Effector memory CD8-positive, alpha-beta T cell (primary cell): ENCODE data around the gene DIP2C.

ENCODE experiments used
- ATAC-seq: fragments of 150-1000 bp; cut with Tn5 transposase; replicated peaks from 2 replicates; pipeline ENCODE4 v1.10.0; 2021; ENCODE audit warnings: mild to moderate bottlenecking, moderate library complexity
- DNase-seq, 3 experiments: peaks; one replicate each; pipeline ENCODE4 v3.0.0; 2021
- H3K27ac Mint-ChIP-seq, 2 donors: one replicate each; pipeline ENCODE4 v1.8.0; 2022; ENCODE audit warnings: mild to moderate bottlenecking in 2 of 2, mixed read lengths in 2 of 2, moderate library complexity in 2 of 2
- H3K27me3 Mint-ChIP-seq, 2 donors: one replicate each; pipeline ENCODE4 v1.8.0; 2022; ENCODE audit warnings: mixed read lengths in 2 of 2
- H3K36me3 Mint-ChIP-seq: one replicate; pipeline ENCODE4 v1.8.0; 2022; ENCODE audit warnings: mild to moderate bottlenecking, moderate library complexity, mixed read lengths; ENCODE audit not compliant: insufficient read depth
- H3K4me1 Mint-ChIP-seq, 2 donors: one replicate each; pipeline ENCODE4 v1.8.0; 2022; ENCODE audit warnings: low read depth in 2 of 2, mixed read lengths in 2 of 2
- H3K4me3 Mint-ChIP-seq, 2 donors: one replicate each; pipeline ENCODE4 v1.8.0; 2022; ENCODE audit warnings: mild to moderate bottlenecking in 2 of 2, mixed read lengths in 2 of 2, moderate library complexity in 2 of 2
- H3K9me3 Mint-ChIP-seq, 2 donors: one replicate each; pipeline ENCODE4 v1.8.0; 2022; ENCODE audit warnings: mixed read lengths in 2 of 2

The DIP2C gene

DNA sequence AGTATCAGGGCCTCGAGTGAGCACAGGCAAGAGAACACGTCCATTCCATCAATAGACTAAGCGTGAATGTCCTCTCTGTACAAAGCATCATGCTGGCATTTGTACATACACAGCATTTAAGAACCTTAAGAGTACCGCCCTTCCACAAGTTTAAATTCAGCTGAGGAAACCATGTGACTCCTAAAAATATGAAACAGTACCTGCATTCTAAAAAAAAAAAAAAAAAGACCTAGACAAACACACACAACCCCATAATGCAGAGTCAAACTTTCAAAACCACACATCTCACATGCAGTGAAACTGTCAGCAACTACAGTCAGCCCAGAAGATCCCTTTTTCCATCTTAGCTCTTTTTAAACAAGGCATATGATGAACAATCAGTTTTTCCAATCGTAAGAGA lies 124.3 kb downstream of the DIP2C start:
- Mint-ChIP-seq H3K4me1 (peaks cover 0 to 2% of the 10 kb centered on the region in 2 donors), H3K27me3 (peaks cover 25 to 77% of the 10 kb centered on the region in 2 donors), H3K9me3 (peaks cover 5 to 13% of the 10 kb centered on the region in 2 donors), H3K27ac (no peak overlapping the region), H3K36me3 (no peaks in the 10 kb centered on the region), H3K4me3 (no peak overlapping the region)
- ATAC-seq = no peak
- DNase-seq = no peak

DNA sequence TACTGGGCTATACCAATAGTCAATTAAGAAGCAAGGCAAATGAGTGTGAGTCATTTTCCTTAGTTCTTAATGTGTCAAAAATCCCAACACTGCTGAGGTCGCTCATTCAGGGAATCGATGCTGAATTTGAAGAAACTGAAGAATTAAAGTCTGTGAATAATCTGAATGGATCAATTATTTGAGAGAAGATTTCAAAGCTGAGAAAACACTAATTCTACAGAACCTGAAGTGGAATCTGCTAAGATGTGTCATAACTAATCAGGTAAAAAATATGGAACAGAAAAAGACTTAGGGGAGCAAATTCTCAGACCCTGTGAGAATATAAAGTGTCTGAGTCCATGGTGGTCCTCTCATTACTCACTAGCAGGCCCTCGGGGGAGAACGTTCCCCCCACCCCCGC lies 125.6 kb downstream of the DIP2C start:
- Mint-ChIP-seq H3K36me3 (no peaks in the 10 kb centered on the region), H3K4me3 (no peak overlapping the region), H3K4me1 (peaks cover 0 to 2% of the 10 kb centered on the region in 2 donors), H3K27me3 (peaks cover 20 to 70% of the 10 kb centered on the region in 2 donors), H3K27ac (no peak overlapping the region), H3K9me3 (peaks cover 2 to 8% of the 10 kb centered on the region in 2 donors)
- DNase-seq = no peak
- no peak for ATAC-seq

DNA sequence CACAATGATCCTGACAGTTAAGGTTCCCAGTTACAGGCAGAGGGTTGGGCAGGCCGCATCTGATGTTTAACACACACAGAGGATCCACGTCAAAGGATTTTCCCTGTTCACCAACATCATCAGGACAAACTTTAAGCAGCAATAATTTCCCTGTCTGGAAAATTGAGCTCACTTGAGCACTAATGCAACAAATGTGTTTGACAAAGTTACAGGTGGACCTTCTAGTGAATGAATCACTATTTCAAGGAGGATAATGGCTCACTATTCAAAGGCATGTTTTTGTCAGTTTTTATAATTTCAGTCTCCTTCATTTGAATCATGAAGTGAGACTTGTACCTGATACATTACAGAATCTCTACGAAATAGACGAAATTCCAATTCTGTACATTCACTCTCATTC lies 127.3 kb downstream of the DIP2C start:
- Mint-ChIP-seq H3K27me3 (peaks cover 21 to 61% of the 10 kb centered on the region in 2 donors), H3K9me3 (peaks cover 2 to 8% of the 10 kb centered on the region in 2 donors), H3K4me1 (no peaks in the 10 kb centered on the region), H3K4me3 (no peak overlapping the region), H3K36me3 (no peaks in the 10 kb centered on the region), H3K27ac (no peak overlapping the region)
- DNase-seq = no peak
- no peak for ATAC-seq

DNA sequence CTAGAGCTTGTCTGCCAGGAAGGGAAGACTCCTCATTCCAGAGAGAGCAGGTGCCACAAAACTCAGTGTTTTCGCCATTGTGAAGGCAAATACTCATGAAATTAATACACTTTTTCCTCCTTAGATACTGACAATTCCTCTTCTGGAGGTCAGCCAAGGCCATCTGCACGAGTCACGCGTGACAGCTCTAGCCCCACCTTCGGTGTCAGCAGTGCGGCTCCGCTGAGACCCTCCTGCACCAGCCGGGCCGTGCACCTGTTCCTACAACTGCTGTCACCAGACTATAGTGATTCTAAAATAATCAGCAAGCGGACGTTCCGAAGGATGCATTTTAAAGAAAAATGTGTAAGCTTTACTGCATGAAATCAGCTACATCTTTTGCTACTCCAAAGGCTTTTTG lies 127.7 kb downstream of the DIP2C start:
- no peaks in the 10 kb centered on the region for H3K36me3 Mint-ChIP-seq
- no peak for ATAC-seq
- no peak for DNase-seq
- H3K9me3 Mint-ChIP-seq = peaks cover 2 to 8% of the 10 kb centered on the region in 2 donors
- H3K27me3 Mint-ChIP-seq = peaks cover 25 to 61% of the 10 kb centered on the region in 2 donors
- H3K27ac Mint-ChIP-seq = no peak overlapping the region
- no peak overlapping the region for H3K4me3 Mint-ChIP-seq
- peaks cover 0 to 2% of the 10 kb centered on the region in 2 donors for H3K4me1 Mint-ChIP-seq

DNA sequence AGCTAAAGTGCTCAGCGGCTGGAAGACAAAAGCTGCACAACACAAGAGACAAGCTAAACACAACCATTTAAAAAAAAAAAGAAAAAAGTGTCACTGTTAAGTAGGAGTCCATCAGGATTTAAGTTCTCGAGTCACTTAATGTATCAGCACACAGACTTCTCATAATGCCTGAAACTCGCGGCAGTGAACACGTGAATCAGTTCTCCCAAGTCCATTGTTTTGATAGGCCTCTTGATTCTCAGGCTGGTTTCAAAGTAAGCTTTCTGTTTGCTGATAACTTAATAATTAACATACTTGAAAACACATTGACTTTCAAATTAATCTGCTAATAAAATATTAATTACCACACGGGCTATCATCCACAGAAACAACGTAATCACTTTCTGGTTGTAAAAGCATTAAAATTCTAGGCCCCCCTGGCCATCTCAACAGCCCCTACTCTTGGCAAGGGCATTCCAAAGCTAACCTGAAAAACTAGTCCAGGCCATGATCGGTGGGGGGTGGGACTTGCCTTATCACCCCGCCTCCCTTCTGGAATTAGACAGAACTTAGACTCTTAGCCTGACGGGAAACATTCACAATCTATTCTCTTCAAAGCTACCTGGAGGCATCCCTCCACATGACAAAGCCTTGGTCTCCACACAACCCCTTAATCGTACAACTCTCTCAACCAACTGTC lies 129.0 kb downstream of the DIP2C start:
- H3K9me3 Mint-ChIP-seq = peaks cover 2 to 8% of the 10 kb centered on the region in 2 donors

DNA sequence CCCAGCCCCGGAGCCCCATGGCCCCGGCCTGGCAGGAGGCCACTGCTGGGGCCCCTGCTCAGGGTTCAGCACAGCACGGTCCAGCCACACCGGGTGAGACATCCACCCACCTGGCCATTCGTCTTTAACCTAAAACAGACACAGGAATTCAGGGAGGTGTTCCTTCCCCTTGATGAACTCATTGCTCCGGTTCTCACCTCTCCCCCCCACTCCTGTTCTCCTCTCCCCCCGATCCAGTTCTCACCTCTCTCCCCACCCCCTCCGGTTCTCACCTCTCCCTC lies 129.8 kb downstream of the DIP2C start:
- DNase-seq (no peak), ATAC-seq (no peak)
- no peak overlapping the region for H3K4me3 Mint-ChIP-seq
- H3K9me3 Mint-ChIP-seq = peaks cover 2 to 6% of the 10 kb centered on the region in 2 donors
- H3K27me3 Mint-ChIP-seq = peaks cover 22 to 60% of the 10 kb centered on the region in 2 donors
- no peak overlapping the region for H3K27ac Mint-ChIP-seq
- peaks cover 2 to 6% of the 10 kb centered on the region in 2 donors for H3K4me1 Mint-ChIP-seq
- no peaks in the 10 kb centered on the region for H3K36me3 Mint-ChIP-seq

More for the DNA sequence above, 129.0 kb downstream of the DIP2C start:
- Mint-ChIP-seq H3K4me3 (no peak overlapping the region), H3K27me3 (peaks cover 29 to 61% of the 10 kb centered on the region in 2 donors), H3K27ac (no peak overlapping the region), H3K36me3 (no peaks in the 10 kb centered on the region), H3K4me1 (peaks cover 2 to 6% of the 10 kb centered on the region in 2 donors)
- no peak for DNase-seq
- no peak for ATAC-seq

DNA sequence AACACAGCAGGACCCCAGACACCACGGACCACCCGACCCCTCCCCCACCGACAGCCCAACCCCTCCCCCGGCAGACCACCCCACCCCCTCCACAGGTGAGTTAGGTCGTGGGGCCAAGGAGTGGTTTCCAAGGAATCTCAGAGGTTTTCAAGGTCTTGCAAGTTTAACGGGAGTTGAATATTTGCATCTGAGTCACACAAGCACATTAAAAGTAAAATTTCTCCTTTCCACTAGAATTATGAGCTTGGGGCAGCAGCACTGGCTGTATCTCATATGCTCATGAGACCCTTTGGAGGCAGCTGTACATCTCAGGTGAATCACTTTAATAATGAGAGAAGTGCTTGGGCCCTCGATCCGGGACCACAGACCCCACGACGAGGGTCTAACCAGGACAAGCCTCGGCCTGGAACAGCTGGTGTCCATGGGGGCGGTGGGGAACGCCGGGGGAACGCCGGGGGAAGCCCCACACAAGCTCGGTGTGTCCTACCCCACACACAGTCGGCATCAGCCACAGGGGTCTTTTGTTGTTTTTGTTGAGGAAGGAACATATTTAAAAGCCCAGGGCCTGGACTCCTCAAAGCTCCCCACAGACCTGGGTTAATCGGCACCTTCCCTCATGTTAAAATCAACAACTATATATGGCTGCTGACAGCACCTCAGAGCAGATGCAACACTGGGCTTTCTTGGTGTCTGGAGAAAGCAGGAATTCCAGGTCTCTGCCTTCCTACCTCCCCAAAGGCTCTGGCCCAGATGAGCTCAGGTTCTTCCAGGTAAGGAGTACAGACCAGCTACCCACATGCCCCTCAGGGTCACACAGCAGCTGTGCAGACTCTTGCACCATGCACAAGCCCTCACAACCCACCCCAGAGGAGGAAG lies 130.3 kb downstream of the DIP2C start:
- peaks cover 17 to 54% of the 10 kb centered on the region in 2 donors for H3K27me3 Mint-ChIP-seq
- no peak overlapping the region for H3K4me3 Mint-ChIP-seq
- ATAC-seq (no peak), DNase-seq (no peak)
- peaks cover 2 to 6% of the 10 kb centered on the region in 2 donors for H3K4me1 Mint-ChIP-seq
- peaks cover 0 to under 1% of the 10 kb centered on the region in 2 donors for H3K9me3 Mint-ChIP-seq
- no peaks in the 10 kb centered on the region for H3K36me3 Mint-ChIP-seq
- H3K27ac Mint-ChIP-seq = no peak overlapping the region

DNA sequence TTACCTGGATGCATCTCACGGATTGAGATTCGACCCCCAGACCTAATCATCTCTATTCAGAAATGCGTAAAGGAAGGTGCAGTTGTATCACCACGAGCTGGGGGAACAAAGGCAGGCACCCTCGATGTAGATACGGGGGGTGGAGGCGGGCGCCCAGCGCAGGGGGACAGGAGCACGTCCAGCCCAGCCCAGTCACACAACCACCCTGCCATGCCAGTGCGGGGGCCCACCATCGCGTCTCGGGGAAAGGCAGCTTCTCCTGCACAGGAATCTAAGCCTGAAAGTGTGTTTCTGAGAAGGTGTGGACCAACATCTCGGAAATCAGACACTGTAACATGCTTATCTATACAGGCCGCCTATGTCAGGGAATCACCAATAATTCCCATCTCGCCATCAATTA lies 131.1 kb downstream of the DIP2C start:
- DNase-seq = no peak
- Mint-ChIP-seq H3K36me3 (no peaks in the 10 kb centered on the region), H3K4me1 (peaks cover 2 to 6% of the 10 kb centered on the region in 2 donors), H3K27me3 (peaks cover 17 to 52% of the 10 kb centered on the region in 2 donors), H3K9me3 (no peaks in the 10 kb centered on the region), H3K27ac (no peak overlapping the region), H3K4me3 (no peak overlapping the region)
- ATAC-seq = no peak

DNA sequence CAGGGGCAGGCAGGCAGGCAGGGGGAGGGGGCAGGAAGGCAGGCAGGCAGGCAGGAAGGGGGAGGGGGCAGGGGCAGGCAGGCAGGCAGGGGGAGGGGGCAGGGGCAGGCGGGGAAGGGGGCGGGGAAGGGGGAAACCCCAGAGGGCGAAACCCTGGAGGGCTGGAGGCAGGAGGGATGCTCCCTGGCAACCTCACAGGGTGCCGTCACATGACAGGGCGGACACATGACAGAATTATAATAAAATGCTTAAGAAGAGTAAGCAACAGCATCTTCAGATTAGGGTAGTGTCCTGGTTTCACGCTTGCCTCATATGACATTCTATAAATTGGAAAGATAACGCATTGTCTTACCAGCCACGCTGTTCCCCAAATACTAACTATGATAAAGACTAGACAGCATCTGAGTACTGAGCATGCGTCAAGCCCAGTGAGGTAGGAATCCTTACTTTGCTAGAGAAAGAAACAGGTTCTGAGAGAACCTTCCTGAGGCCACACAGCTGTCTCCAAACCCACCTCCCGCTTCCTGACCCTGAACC lies 131.6 kb downstream of the DIP2C start:
- H3K27me3 Mint-ChIP-seq = peaks cover 21 to 52% of the 10 kb centered on the region in 2 donors
- no peak overlapping the region for H3K27ac Mint-ChIP-seq
- no peaks in the 10 kb centered on the region for H3K9me3 Mint-ChIP-seq
- ATAC-seq (no peak), DNase-seq (no peak)
- H3K4me3 Mint-ChIP-seq = no peak overlapping the region
- H3K36me3 Mint-ChIP-seq = no peaks in the 10 kb centered on the region
- peaks cover 2 to 6% of the 10 kb centered on the region in 2 donors for H3K4me1 Mint-ChIP-seq

DNA sequence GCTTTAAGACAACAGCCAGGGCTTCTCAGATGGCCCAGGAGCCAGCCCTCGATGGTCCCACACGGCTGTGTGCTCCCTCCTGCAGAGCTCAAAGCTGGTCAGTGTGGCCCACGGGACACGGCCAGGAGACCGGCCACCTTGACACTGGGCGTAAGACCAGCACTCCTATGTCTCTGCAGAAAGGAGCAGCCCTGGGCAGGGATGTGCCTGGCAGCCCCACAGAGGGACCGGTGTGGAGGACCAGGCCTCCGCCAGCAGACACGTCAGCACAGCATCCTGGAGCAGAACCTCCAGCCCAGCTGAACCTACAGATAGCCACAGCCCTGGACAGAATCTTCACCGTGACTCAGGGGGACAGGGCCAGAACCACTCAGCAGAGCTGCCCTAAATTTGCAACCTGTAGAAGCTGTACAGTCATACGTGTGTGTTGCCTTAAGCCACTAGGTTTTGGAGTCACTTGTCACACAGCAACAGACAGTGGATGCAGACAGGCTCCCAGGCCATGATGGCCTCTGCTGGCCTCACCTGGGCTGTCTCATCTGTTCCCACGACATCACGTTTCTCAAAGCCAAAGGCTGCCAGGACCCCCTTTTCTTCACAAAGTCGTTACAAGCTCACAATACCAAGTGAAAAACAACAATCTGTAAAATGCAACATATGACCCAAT lies 132.4 kb downstream of the DIP2C start:
- Mint-ChIP-seq H3K9me3 (no peaks in the 10 kb centered on the region), H3K27me3 (peaks cover 24 to 54% of the 10 kb centered on the region in 2 donors), H3K4me3 (no peak overlapping the region), H3K36me3 (no peaks in the 10 kb centered on the region), H3K27ac (no peak overlapping the region), H3K4me1 (peaks cover 2 to 6% of the 10 kb centered on the region in 2 donors)
- DNase-seq (no peak), ATAC-seq (no peak)

DNA sequence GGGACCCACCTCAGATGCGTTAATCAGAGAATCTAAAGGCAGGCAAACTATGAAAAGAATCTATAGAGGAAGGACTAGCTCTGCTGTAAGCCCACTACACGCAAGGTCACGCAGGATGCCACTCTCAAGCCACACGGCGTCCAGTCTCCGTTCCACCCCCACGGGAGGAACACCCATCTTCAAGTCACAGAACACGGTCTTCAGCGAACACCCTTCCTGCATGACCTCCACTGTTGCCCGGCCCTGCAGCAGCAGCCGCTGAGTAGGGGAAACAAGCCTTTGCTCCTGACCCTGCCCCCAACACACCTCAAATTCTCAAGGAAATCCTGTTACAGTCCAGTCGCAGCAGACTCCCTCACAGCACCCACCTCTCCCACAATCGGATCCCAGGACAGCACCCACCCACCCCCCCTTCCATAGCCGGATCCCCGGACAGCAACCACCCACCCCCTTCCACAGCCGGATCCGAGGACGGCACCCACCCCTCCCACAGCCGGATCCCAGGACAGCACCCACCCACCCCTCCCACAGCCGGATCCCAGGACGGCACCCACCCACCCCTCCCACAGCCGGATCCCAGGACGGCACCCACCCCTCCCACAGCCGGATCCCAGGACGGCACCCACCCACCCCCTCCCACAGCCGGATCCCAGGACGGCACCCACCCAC lies 133.7 kb downstream of the DIP2C start:
- H3K9me3 Mint-ChIP-seq = no peaks in the 10 kb centered on the region
- peaks cover 33 to 56% of the 10 kb centered on the region in 2 donors for H3K27me3 Mint-ChIP-seq
- no peak overlapping the region for H3K27ac Mint-ChIP-seq
- ATAC-seq = no peak
- H3K36me3 Mint-ChIP-seq = no peaks in the 10 kb centered on the region
- no peak for DNase-seq
- H3K4me1 Mint-ChIP-seq = peaks cover 2 to 6% of the 10 kb centered on the region in 2 donors
- H3K4me3 Mint-ChIP-seq = no peak overlapping the region

DNA sequence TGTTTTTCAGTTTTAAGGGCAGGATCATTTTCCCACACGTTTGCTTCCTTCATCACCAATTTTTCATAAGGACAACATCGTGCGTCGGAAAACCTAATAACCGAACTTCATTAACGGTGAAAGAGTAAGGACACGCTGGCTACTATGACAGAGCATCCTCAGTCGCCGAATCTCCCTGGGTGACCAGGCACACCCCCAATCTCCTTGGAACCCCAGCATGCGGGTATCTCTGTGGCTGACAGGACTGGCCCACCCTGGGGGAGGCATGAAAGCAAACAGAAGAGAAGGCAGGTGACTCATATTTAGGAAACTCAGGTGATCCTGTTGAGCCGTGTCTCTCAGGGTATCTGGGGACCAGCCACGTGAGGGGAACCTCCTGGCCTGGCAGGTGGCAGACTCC lies 134.2 kb downstream of the DIP2C start:
- H3K36me3 Mint-ChIP-seq = no peaks in the 10 kb centered on the region
- peaks cover 38 to 58% of the 10 kb centered on the region in 2 donors for H3K27me3 Mint-ChIP-seq
- no peak overlapping the region for H3K27ac Mint-ChIP-seq
- no peaks in the 10 kb centered on the region for H3K9me3 Mint-ChIP-seq
- H3K4me1 Mint-ChIP-seq = peaks cover 2 to 6% of the 10 kb centered on the region in 2 donors
- no peak for DNase-seq
- no peak for ATAC-seq
- no peak overlapping the region for H3K4me3 Mint-ChIP-seq
